ENCODE results near the gene C19orf47.
"Not testable (repeated sequence)": the region's sequence is repeated elsewhere in the genome, so short reads cannot be mapped to it uniquely, and the experiment has no call there.

Gene C19orf47

GRCh38 chr19:40381321-40381720, 33.1 kb upstream of the C19orf47 start:
- CTCF ChIA-PET = no interaction called here
- Mint-ChIP-seq H3K27ac (no peak overlapping the region), H3K9me3 (no peaks in the 10 kb centered on the region), H3K4me3 (no peak overlapping the region), H3K27me3 (peaks cover 8% of the 10 kb centered on the region), H3K36me3 (no peaks in the 10 kb centered on the region), H3K4me1 (no peaks in the 10 kb centered on the region)
- no peak for DNase-seq

GRCh38 chr19:40380199-40381037, 32.2 kb upstream of the C19orf47 start:
- Mint-ChIP-seq H3K4me3 (no peak overlapping the region), H3K27me3 (peaks cover 6% of the 10 kb centered on the region), H3K27ac (no peak overlapping the region), H3K9me3 (no peaks in the 10 kb centered on the region), H3K36me3 (no peaks in the 10 kb centered on the region), H3K4me1 (no peaks in the 10 kb centered on the region)
- no peak for DNase-seq
- CTCF ChIA-PET = no interaction called here

- CTCF ChIA-PET = no interaction called here
- Mint-ChIP-seq H3K4me3 (no peak overlapping the region), H3K36me3 (peaks cover 4% of the 10 kb centered on the region), H3K9me3 (no peaks in the 10 kb centered on the region), H3K4me1 (peaks cover 6% of the 10 kb centered on the region), H3K27ac (no peak overlapping the region), H3K27me3 (no peaks in the 10 kb centered on the region)
- DNase-seq = no peak
Observed at GRCh38 chr19:40379446-40380198, 31.4 kb upstream of the C19orf47 start.

- H3K4me3 Mint-ChIP-seq = no peak overlapping the region
- peaks cover 11% of the 10 kb centered on the region for H3K4me1 Mint-ChIP-seq
- H3K27me3 Mint-ChIP-seq = no peaks in the 10 kb centered on the region
- no peak overlapping the region for H3K27ac Mint-ChIP-seq
- H3K9me3 Mint-ChIP-seq = no peaks in the 10 kb centered on the region
- DNase-seq = no peak
- H3K36me3 Mint-ChIP-seq = peaks cover 5% of the 10 kb centered on the region
- CTCF ChIA-PET = no interaction called here
Observed at GRCh38 chr19:40378509-40378908, 30.3 kb upstream of the C19orf47 start.

- Mint-ChIP-seq H3K4me1 (peaks cover 11% of the 10 kb centered on the region), H3K4me3 (no peak overlapping the region), H3K27me3 (no peaks in the 10 kb centered on the region), H3K9me3 (no peaks in the 10 kb centered on the region), H3K36me3 (peaks cover 6% of the 10 kb centered on the region), H3K27ac (no peak overlapping the region)
- DNase-seq = no peak
- CTCF ChIA-PET = no interaction called here
Observed at GRCh38 chr19:40377876-40378385, 29.7 kb upstream of the C19orf47 start.

- CTCF ChIA-PET = no interaction called here
- DNase-seq = no peak
- Mint-ChIP-seq H3K27me3 (no peaks in the 10 kb centered on the region), H3K4me1 (peaks cover 11% of the 10 kb centered on the region), H3K9me3 (no peaks in the 10 kb centered on the region), H3K27ac (no peak overlapping the region), H3K36me3 (peaks cover 15% of the 10 kb centered on the region), H3K4me3 (no peak overlapping the region)
Observed at GRCh38 chr19:40376286-40376862, 28.2 kb upstream of the C19orf47 start.

- Mint-ChIP-seq H3K27ac (no peak overlapping the region), H3K9me3 (no peaks in the 10 kb centered on the region), H3K27me3 (no peaks in the 10 kb centered on the region), H3K4me1 (peaks cover 11% of the 10 kb centered on the region), H3K36me3 (peaks cover 17% of the 10 kb centered on the region), H3K4me3 (no peak overlapping the region)
- CTCF ChIA-PET = no interaction called here
- DNase-seq = no peak
Observed at GRCh38 chr19:40374084-40374483, 25.9 kb upstream of the C19orf47 start.

- Mint-ChIP-seq H3K4me3 (no peak overlapping the region), H3K27me3 (no peaks in the 10 kb centered on the region), H3K9me3 (no peaks in the 10 kb centered on the region), H3K4me1 (peaks cover 11% of the 10 kb centered on the region), H3K36me3 (peaks cover 21% of the 10 kb centered on the region), H3K27ac (no peak overlapping the region)
- CTCF ChIA-PET = no interaction called here
- no peak for DNase-seq
Observed at GRCh38 chr19:40371802-40372122, 23.6 kb upstream of the C19orf47 start.

GRCh38 chr19:40370997-40371801, 23.0 kb upstream of the C19orf47 start:
- H3K27me3 Mint-ChIP-seq = no peaks in the 10 kb centered on the region
- H3K4me1 Mint-ChIP-seq = peaks cover 11% of the 10 kb centered on the region
- H3K4me3 Mint-ChIP-seq = no peak overlapping the region
- DNase-seq = no peak
- no peaks in the 10 kb centered on the region for H3K9me3 Mint-ChIP-seq
- no peak overlapping the region for H3K27ac Mint-ChIP-seq
- H3K36me3 Mint-ChIP-seq = peaks cover 21% of the 10 kb centered on the region
- CTCF ChIA-PET = no interaction called here

- H3K4me3 Mint-ChIP-seq, DNase-seq, H3K9me3 Mint-ChIP-seq, H3K27ac Mint-ChIP-seq, CTCF ChIA-PET, H3K27me3 Mint-ChIP-seq: not testable (repeated sequence)
- H3K4me1 Mint-ChIP-seq = peaks cover 13% of the 10 kb centered on the region
- peaks cover 21% of the 10 kb centered on the region for H3K36me3 Mint-ChIP-seq
Observed at GRCh38 chr19:40370253-40370652, 22.1 kb upstream of the C19orf47 start.

GRCh38 chr19:40369797-40370196, 21.6 kb upstream of the C19orf47 start:
- H3K36me3 Mint-ChIP-seq = peaks cover 20% of the 10 kb centered on the region
- H3K9me3 Mint-ChIP-seq = no peaks in the 10 kb centered on the region
- H3K4me3 Mint-ChIP-seq = no peak overlapping the region
- CTCF ChIA-PET = no interaction called here
- H3K27ac Mint-ChIP-seq = no peak overlapping the region
- peaks cover 13% of the 10 kb centered on the region for H3K4me1 Mint-ChIP-seq
- no peaks in the 10 kb centered on the region for H3K27me3 Mint-ChIP-seq
- no peak for DNase-seq

GRCh38 chr19:40367577-40368434, 19.6 kb upstream of the C19orf47 start:
- no peak overlapping the region for H3K27ac Mint-ChIP-seq
- CTCF ChIA-PET = no interaction called here
- no peak overlapping the region for H3K4me3 Mint-ChIP-seq

GRCh38 chr19:40366697-40367561, 18.7 kb upstream of the C19orf47 start:
- CTCF ChIA-PET = no interaction called here
- no peak overlapping the region for H3K4me3 Mint-ChIP-seq
- H3K27ac Mint-ChIP-seq = no peak overlapping the region
- peaks cover 14% of the 10 kb centered on the region for H3K36me3 Mint-ChIP-seq
- no peaks in the 10 kb centered on the region for H3K9me3 Mint-ChIP-seq
- no peak for DNase-seq
- H3K4me1 Mint-ChIP-seq = peaks cover 25% of the 10 kb centered on the region
- no peaks in the 10 kb centered on the region for H3K27me3 Mint-ChIP-seq

More at GRCh38 chr19:40367577-40368434, 19.6 kb upstream of the C19orf47 start:
- H3K9me3 Mint-ChIP-seq = no peaks in the 10 kb centered on the region
- peaks cover 20% of the 10 kb centered on the region for H3K4me1 Mint-ChIP-seq
- peaks cover 18% of the 10 kb centered on the region for H3K36me3 Mint-ChIP-seq
- no peak for DNase-seq
- no peaks in the 10 kb centered on the region for H3K27me3 Mint-ChIP-seq
